ENCODE results near the gene GRIK4.
"Not testable (repeated sequence)": the region's sequence is repeated elsewhere in the genome, so short reads cannot be mapped to it uniquely, and the experiment has no call there.

The GRIK4 gene

DNA sequence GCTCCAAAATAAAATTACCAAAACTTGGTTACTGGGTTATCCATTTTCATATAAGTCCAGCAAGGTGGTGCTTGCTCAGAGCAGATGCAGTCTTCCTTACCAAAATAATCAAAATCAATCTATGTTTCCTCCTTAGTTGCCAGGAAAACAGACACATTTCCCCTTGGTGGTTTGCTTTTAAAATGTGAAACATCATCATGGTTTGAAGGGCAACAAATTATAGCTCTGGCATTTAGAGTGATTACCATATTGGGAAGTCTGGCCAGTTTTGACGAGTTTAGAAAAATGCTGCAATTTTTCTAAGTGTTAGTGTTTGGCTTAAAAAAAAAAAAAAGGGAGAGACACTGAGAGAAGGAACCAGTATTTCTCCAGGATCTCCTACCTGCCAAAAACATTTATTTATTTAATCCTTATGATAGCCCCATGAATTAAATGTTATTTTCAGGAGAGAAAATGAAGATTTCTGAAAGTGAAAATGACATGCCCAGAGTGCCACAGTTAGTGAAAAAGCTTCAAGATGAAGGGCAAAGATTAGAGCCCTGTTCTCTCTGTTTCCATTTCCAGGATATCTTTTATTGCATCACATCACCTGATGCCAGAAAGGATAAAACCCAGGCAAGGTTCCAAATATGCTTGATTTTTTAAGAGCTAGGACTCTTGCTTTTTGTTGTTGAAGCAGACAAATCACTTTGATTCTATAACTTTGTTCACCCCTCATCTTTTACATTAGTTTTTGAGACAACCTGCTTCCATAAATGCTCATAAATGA, 482.7 kb downstream of the GRIK4 start:
- DNase-seq (ENCODE audit: low read depth, low spot score): no peak

GRCh38 chr11:120995184-120995583, 483.6 kb downstream of the GRIK4 start:
- no peak for DNase-seq (ENCODE audit: low read depth, low spot score)

- DNase-seq (ENCODE audit: low read depth, low spot score): no peak
These were observed 485.4 kb downstream of the GRIK4 start for GRCh38 chr11:120996973-120997372.

DNA sequence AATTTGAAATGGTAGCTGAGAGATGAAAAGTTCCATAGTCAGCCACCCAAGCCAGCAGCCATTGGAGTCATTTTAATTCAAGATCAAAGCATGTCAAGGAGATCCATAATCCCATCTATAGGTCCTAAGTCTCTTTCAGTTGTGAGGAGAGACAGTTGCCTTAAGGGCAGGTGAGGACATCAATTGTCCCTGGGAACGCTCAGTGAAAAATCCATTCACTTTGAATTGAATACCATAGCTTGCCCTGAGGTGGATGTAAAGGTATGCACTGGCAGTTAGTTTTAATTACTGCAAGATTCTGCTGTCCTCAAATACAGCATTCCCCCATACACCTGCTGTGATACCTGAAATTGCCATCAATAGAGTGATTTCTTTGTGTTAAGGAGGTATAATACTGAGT, 487.0 kb downstream of the GRIK4 start:
- DNase-seq (ENCODE audit: low read depth, low spot score): no peak

- DNase-seq (ENCODE audit: low read depth, low spot score): no peak
These were observed 492.8 kb downstream of the GRIK4 start for GRCh38 chr11:121004206-121004840.

DNA sequence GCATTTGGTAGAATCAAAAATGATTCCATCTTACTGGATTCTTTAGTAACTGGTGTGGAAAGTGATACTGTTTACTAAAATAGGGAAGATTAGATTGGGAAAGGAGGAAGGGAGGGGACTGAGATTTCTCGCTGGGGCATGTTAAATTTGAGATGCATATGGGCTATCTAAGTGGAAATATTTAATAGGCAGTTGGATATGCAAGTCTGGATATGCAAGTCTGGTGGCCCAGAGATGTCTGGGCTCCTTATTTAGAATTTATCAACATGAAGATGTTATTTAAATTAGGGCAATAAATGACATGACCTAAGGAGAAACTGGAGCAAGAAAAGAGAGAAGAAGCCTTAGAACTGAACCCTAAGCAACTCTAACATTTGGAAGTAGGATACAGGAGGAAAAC, 495.4 kb downstream of the GRIK4 start:
- DNase-seq (ENCODE audit: low read depth, low spot score): no peak

DNA sequence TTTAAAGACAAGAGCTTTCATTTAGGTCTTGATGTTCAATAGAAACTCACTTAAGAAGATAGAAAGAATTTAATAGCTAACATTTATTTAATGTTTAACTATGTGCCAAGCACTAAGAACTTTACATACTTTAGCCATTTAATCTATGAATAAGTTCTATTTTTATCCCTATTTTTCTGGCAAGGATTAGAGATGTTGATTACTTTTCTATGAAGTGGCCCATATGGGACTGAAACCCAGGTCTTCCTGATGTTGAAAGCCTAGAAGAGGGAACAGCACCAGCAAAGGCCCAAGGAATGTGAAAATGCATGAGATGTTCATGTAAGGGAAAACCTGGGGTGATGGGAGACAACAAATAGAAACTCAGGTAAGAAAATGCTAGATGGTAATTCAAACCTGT, 497.0 kb downstream of the GRIK4 start:
- no peak for DNase-seq (ENCODE audit: low read depth, low spot score)

DNA sequence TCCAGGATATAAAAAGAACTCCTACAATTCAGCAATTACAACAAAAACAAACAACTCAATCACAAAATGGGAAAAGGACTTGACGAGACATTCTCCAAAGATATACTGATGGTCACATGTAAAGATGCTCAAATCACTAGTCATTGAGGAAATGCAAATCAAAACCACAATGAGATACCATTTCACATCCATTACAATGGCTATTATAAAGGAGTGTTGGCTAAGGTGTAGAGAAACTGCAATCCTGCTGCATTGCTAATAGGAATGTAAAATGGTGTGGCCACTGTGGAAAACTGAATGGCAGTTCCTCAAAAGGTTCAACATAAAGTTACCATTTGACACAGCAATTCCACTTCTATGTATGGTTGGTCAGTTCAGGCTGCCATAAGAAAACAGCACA, 500.5 kb downstream of the GRIK4 start:
- no peak for DNase-seq (ENCODE audit: low read depth, low spot score)

- no peak for DNase-seq (ENCODE audit: low read depth, low spot score)
These were observed 507.2 kb downstream of the GRIK4 start for GRCh38 chr11:121018746-121019145.

DNA sequence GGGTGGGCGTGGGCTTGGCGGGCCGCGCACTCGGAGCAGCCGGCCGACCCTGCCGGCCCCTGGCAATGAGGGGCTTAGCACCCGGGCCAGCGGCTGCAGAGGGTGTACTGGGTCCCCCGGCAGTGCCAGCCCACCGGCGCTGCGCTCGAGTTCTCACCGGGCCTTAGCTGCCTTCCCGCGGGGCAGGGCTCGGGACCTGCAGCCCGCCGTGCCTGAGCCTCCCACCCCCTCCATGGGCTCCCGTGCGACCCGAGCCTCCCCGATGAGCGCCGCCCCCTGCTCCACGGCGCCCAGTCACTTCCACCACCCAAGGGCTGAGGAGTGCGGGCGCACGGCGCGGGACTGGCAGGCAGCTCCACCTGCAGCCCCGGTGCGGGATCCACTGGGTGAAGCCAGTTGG, 510.2 kb downstream of the GRIK4 start:
- DNase-seq (ENCODE audit: low read depth, low spot score): not testable (repeated sequence)

GRCh38 chr11:121023848-121024751, 512.6 kb downstream of the GRIK4 start, which contains the start of gene TBCEL:
TSS of gene TBCEL (plus strand) at chr11:121024102. CDS start at chr11:121045691, 21,589 bp downstream.
- peak; percentile 60 for DNase-seq (ENCODE audit: low read depth, low spot score)

GRCh38 chr11:121024989-121025388, 513.4 kb downstream of the GRIK4 start:
- DNase-seq (ENCODE audit: low read depth, low spot score): no peak

DNA sequence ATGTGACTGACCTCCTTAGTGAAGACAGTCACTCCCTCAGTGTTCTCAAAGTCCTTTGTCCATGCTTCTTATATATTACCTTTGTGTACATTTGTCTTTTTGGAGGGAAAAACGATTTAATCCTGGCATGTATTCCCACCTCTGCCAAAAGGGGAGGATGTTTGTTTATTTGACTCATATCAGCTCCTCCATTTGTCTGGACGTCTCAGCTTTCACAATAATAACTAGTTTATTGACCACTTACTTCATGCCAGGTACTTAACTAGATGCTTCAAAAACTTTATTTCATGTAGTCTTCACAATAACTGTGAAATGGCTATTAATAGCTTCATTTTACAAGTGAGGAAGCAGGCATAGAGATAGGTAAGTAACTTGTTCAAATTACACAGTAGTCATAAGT, 517.6 kb downstream of the GRIK4 start:
- DNase-seq (ENCODE audit: low read depth, low spot score): no peak

GRCh38 chr11:121029813-121030445, 518.4 kb downstream of the GRIK4 start:
- no peak for DNase-seq (ENCODE audit: low read depth, low spot score)

DNA sequence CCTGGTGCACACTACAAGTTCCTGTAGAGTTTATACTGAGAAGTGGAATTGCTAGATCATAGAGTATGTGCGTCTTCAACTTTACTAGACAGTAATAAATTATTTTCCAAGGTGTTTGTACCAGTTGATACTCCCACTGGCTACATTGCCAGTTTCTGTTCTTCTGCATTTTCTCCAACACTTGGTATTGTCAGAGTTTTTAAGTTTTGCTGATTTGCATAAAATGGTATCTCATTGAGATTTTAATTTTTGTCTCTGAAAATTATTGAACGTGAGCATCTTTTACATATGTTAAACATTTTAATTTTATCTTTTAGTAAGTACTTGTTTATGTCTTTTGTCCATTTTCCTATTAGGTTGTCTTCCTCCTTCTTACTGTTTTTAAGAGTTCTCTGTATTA, 519.6 kb downstream of the GRIK4 start:
- no peak for DNase-seq (ENCODE audit: low read depth, low spot score)

DNA sequence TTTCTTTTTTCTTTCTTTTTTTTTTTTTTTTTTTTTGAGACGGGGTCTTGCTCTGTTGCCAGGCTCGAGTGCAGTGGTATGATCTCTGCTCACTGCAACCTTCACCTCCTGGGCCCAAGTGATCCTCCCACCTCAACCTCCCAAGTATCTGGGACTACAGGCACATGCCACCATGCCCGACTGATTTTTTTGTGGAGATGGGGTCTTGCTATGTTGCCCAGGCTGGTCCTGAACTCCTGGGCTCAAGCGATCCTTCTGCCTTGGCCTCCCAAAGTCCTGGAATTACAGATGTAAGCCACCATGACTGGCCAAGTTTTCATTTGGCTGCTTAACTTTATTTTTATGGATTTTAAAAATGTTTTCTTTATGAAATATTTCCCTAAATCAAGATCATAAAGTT, 520.1 kb downstream of the GRIK4 start:
- not testable (repeated sequence) for DNase-seq (ENCODE audit: low read depth, low spot score)

DNA sequence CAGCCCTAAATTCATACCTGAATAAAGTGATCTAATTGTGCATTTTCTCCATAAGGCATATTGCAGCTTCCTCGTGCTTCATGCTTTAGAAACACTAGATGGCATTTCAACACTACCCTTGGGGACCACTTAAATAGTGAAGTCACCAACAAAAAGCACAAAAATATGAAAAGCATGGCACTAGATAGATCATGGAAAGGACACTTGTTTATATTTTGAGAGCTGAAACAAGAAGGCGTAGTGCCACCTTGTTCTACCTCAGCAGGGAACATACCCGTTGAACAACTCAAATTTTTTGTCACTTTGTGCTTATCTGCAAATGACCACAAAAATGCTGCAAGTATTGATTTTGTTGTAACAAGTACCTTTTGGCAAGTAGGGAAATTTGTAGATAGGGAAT, 521.0 kb downstream of the GRIK4 start:
- no peak for DNase-seq (ENCODE audit: low read depth, low spot score)

DNA sequence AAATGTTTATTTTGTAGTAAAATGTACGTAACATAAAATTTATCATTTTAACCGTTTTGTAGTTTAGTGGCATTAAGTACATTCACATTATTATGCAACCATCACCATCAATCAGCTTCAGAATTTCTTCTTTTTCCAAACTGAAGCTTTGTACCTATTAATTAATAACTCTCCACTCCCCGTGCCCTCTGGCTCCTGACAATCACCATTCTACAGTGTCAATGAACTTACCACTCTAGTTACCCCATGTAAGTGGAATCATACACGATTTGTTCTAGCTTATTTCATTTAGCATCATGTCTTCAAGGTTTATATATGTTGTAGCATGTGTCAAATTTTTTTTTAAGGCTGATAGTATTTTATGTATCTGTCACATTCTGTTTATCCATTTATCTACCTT, 522.1 kb downstream of the GRIK4 start:
- no peak for DNase-seq (ENCODE audit: low read depth, low spot score)

DNA sequence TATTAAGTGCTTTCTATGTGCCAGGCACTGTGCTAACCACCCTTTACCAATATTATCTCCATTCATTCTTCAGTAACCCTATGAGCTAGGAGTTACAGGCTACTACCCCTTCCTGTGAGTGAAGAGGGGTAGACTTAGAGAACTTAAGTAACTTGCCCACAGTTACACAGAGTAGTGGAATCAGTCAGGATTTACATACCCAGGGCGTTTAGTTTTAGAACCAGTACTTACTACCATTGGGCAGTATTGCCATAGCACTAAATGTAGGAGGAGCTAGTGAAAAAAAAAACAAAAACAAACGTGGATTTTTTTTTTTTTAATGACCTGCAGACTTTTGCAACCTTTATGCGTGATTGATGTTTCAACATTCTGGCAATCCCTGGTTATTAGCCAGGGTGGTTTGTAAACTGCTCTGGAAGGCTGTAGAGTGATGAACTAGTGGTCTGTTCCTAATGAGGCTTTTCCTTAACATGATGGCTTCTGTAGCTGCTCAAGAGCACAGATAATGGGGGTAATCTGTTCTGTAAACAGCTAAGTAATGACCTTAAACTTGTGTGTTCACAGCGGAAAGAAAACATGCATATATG, 523.7 kb downstream of the GRIK4 start:
- DNase-seq (ENCODE audit: low read depth, low spot score): no peak

DNA sequence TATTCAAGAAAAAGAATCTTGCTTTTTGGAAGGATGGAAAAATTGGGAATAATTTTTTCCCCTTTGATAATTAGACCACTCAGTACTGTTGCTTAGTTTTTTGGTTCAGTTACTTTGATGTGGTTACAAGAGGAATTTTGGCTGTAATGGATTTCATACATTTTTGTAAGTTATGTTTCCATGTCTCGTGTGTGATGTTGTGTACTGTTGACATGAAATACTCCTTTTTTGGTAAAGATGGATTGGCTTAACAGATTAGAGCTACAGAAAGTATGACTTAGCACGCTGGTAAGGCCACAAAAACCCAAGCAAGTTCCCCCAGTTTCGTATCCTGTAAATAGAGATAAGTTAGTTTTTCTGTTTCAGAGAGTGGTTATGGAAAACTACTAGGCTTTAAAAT, 524.2 kb downstream of the GRIK4 start:
- no peak for DNase-seq (ENCODE audit: low read depth, low spot score)

DNA sequence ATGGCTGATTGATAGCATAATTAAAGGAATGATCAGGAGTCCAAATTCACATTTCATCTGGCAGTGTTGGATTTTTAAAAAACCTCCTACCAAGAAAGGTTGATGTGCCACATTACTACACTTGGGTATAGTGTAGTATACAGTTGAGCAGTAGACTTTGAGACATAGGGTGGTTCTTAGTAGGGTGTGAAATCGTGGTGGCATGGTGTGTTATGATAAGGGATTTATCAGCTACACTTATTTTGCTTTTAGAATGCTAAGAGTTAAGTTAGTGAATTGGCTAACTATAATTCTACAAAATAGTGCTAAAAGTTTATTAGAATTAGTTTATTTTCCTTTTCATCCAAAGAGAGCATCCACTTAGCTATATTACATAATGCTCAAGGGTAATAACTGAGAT, 525.5 kb downstream of the GRIK4 start:
- DNase-seq (ENCODE audit: low read depth, low spot score): no peak
